Neural progenitor cell (in vitro differentiated cells): ENCODE measurements around the gene LYRM4. TPM values are rescaled to one million over a fixed set of nuclear protein-coding genes. Genes with fewer than 3 reads are reported as not detected.
A peak's percentile ranks its signal among the peaks of the same experiment; 100 is the strongest.

Experiments
- DNase-seq: peaks from one replicate; pipeline ENCODE4 v3.0.0-alpha.2; 2016; ENCODE audit warnings: low spot score
- H2AFZ ChIP-seq: fragments of 200-600 bp; sonication (generic); replicated peaks from 2 replicates; pipeline ENCODE4 v1.6.1; 2016; ENCODE audit warnings: antibody characterized with exemption
- H3F3A ChIP-seq: fragments of 200-600 bp; sonication (generic); 2 replicates; pipeline ENCODE4 v1.6.1; 2016; ENCODE audit warnings: antibody characterized with exemption, low read depth
- H3K27ac ChIP-seq: fragments of 200-600 bp; sonication (generic); 2 replicates; pipeline ENCODE4 v1.5.1; 2016; ENCODE audit warnings: mild to moderate bottlenecking
- H3K27me3 ChIP-seq: fragments of 200-600 bp; sonication (generic); 2 replicates; pipeline ENCODE4 v1.6.1; 2016; ENCODE audit warnings: mild to moderate bottlenecking, moderate library complexity
- H3K36me3 ChIP-seq: fragments of 200-600 bp; sonication (generic); 2 replicates; pipeline ENCODE4 v1.5.1; 2016
- H3K4me1 ChIP-seq: fragments of 200-600 bp; sonication (generic); 2 replicates; pipeline ENCODE4 v1.6.1; 2016; ENCODE audit warnings: mixed run types
- H3K4me2 ChIP-seq: fragments of 200-600 bp; sonication (generic); 2 replicates; pipeline ENCODE4 v1.6.1; 2016
- H3K4me3 ChIP-seq: fragments of 200-600 bp; sonication (generic); 2 replicates; pipeline ENCODE4 v1.5.1; 2016
- H3K79me2 ChIP-seq: fragments of 200-600 bp; sonication (generic); 2 replicates; pipeline ENCODE4 v1.6.1; 2016; ENCODE audit warnings: low read depth
- H3K9ac ChIP-seq: fragments of 200-600 bp; sonication (generic); 2 replicates; pipeline ENCODE4 v1.6.1; 2016
- H3K9me3 ChIP-seq: fragments of 200-600 bp; sonication (generic); 2 replicates; pipeline ENCODE4 v1.5.1; 2016; ENCODE audit warnings: low read depth
- H4K20me1 ChIP-seq: fragments of 200-600 bp; sonication (generic); 2 replicates; pipeline ENCODE4 v1.6.1; 2016; ENCODE audit warnings: low read depth
- H3K27ac Mint-ChIP-seq: 3 replicates; pipeline ENCODE4 v1.8.0; 2021; ENCODE audit warnings: mixed read lengths
- H3K27me3 Mint-ChIP-seq: 2 replicates; pipeline ENCODE4 v1.8.0; 2022; ENCODE audit warnings: low read depth, mild to moderate bottlenecking, inconsistent platforms, moderate library complexity, mixed read lengths; ENCODE audit not compliant: insufficient read depth
- H3K36me3 Mint-ChIP-seq: 3 replicates; pipeline ENCODE4 v1.8.0; 2021; ENCODE audit warnings: mixed read lengths
- H3K4me1 Mint-ChIP-seq: 3 replicates; pipeline ENCODE4 v1.8.0; 2021; ENCODE audit warnings: mixed read lengths
- H3K4me3 Mint-ChIP-seq: 3 replicates; pipeline ENCODE4 v1.8.0; 2021; ENCODE audit warnings: mild to moderate bottlenecking, moderate library complexity, mixed read lengths
- H3K9me3 Mint-ChIP-seq: 3 replicates; pipeline ENCODE4 v1.8.0; 2020; ENCODE audit warnings: mixed read lengths
- CTCF ChIP-seq: fragments of 200-600 bp; sonication (generic); IDR thresholded peaks from 2 replicates; pipeline ENCODE4 v1.5.1; 2017; ENCODE audit warnings: antibody characterized with exemption, mild to moderate bottlenecking
- EZH2 ChIP-seq: fragments of 200-600 bp; sonication (generic); IDR thresholded peaks from 2 replicates; pipeline ENCODE4 v1.6.1; 2017; ENCODE audit warnings: antibody characterized with exemption, mild to moderate bottlenecking, moderate library complexity
- EZH2phosphoT487 ChIP-seq: fragments of 200-600 bp; sonication (generic); IDR thresholded peaks from 2 replicates; pipeline ENCODE4 v1.6.1; 2017; ENCODE audit warnings: antibody characterized with exemption
- total RNA-seq: library from RNA; depleted of rRNA; stranded (reverse); fragments of >200 nt; gene quantifications from 2 replicates; pipeline ENCODE4 v1.2.3, GENCODE V29; 2015; ENCODE audit warnings: low replicate concordance

LYRM4 gene
- total RNA-seq, 1 donor from 2014 or later = 23.9 TPM

DNA sequence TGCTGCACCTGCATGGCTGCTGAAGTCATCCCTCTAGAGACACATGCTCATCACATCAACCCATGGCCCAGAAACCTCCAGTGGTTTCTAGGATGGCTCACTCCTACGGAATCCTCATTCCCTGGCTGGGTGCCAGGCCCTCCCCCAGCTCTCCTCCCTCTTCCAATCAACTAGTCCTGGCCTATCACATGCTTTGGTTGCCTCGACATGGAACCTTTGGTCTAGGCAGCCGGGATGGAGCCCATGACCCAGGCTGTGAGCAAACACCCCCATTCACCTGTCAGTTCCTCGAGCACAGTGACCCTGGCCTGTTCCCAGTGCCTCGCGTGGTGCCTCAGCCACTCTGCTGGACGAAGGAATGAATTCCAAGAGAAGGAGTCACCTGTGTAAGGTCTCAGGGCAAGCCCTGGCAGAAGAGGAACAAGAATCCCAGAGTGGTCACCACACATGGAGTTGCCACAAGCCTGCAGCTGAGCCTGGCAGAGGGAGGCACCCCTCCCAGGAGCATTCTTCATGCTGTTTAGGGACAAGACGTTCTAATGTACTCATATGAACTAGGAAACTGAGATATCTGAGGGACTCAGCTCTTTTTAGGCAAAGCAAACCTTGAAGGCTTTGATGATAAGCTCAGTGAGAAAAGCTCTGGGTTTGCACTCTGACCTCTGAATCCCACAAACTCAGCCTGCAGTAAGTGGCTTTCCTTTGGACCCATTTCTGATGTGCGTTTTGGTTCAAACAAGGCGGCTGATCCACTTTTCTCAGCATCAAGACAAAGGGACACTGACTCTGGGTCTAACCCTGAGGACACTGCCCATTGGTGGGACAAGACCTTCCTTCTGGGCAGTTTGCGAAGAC, 135.4 kb downstream of the LYRM4 start:
- H3K9ac ChIP-seq = no peak overlapping the region
- DNase-seq = no peak
- peaks cover 3% of the 10 kb centered on the region for H3K4me1 Mint-ChIP-seq
- no peak overlapping the region for H2AFZ ChIP-seq
- no peaks in the 10 kb centered on the region for H3K36me3 ChIP-seq
- H3K27me3 ChIP-seq = no peaks in the 10 kb centered on the region
- H3K27ac ChIP-seq = no peak overlapping the region
- no peak overlapping the region for H3K27ac Mint-ChIP-seq
- no peak overlapping the region for H3K4me3 Mint-ChIP-seq
- no peaks in the 10 kb centered on the region for H3K9me3 ChIP-seq
- H3K4me3 ChIP-seq = no peak overlapping the region
- peaks cover 5% of the 10 kb centered on the region for H3K4me1 ChIP-seq
- H3K36me3 Mint-ChIP-seq = no peaks in the 10 kb centered on the region
- H3K9me3 Mint-ChIP-seq = no peaks in the 10 kb centered on the region
- no peak for TF ChIP-seq CTCF
- no peak for TF ChIP-seq EZH2
- H3K4me2 ChIP-seq = no peak overlapping the region
- H3K27me3 Mint-ChIP-seq = peaks cover 2% of the 10 kb centered on the region
- H3K79me2 ChIP-seq = no peaks in the 10 kb centered on the region
- H4K20me1 ChIP-seq = peaks cover 2% of the 10 kb centered on the region
- no peaks in the 10 kb centered on the region for H3F3A ChIP-seq

GRCh38 chr6:5124526-5124925, 136.2 kb downstream of the LYRM4 start:
- H3K9me3 Mint-ChIP-seq = no peaks in the 10 kb centered on the region
- Histone ChIP-seq H3F3A (no peaks in the 10 kb centered on the region), H3K9me3 (no peaks in the 10 kb centered on the region), H3K4me2 (no peak overlapping the region), H3K79me2 (no peaks in the 10 kb centered on the region), H2AFZ (no peak overlapping the region), H3K27me3 (no peaks in the 10 kb centered on the region), H3K27ac (no peak overlapping the region), H3K4me3 (no peak overlapping the region), H3K4me1 (no peaks in the 10 kb centered on the region), H3K9ac (no peak overlapping the region), H3K36me3 (no peaks in the 10 kb centered on the region), H4K20me1 (no peaks in the 10 kb centered on the region)
- no peak overlapping the region for H3K27ac Mint-ChIP-seq
- TF ChIP-seq EZH2phosphoT487 (no peak), EZH2 (no peak), CTCF (no peak)
- H3K4me1 Mint-ChIP-seq = peaks cover 3% of the 10 kb centered on the region
- no peaks in the 10 kb centered on the region for H3K36me3 Mint-ChIP-seq
- no peaks in the 10 kb centered on the region for H3K27me3 Mint-ChIP-seq
- no peak for DNase-seq
- no peak overlapping the region for H3K4me3 Mint-ChIP-seq

- H2AFZ ChIP-seq = no peak overlapping the region
- no peaks in the 10 kb centered on the region for H3K4me1 ChIP-seq
- H3K4me3 Mint-ChIP-seq = peak overlapping the region; percentile 60
- H3K27ac Mint-ChIP-seq = peak overlapping the region; percentile 83
- no peaks in the 10 kb centered on the region for H3K36me3 ChIP-seq
- H3K27me3 Mint-ChIP-seq = no peaks in the 10 kb centered on the region
- no peaks in the 10 kb centered on the region for H3K9me3 ChIP-seq
- H3K36me3 Mint-ChIP-seq = no peaks in the 10 kb centered on the region
- H3K4me2 ChIP-seq = no peak overlapping the region
- H3K27me3 ChIP-seq = no peaks in the 10 kb centered on the region
- no peaks in the 10 kb centered on the region for H4K20me1 ChIP-seq
- no peak overlapping the region for H3K4me3 ChIP-seq
- no peak overlapping the region for H3K9ac ChIP-seq
- no peak overlapping the region for H3K27ac ChIP-seq
- peaks cover 3% of the 10 kb centered on the region for H3K4me1 Mint-ChIP-seq
- no peaks in the 10 kb centered on the region for H3K79me2 ChIP-seq
- TF ChIP-seq CTCF (no peak), EZH2phosphoT487 (no peak), EZH2 (no peak)
- no peaks in the 10 kb centered on the region for H3F3A ChIP-seq
- DNase-seq = no peak
- no peaks in the 10 kb centered on the region for H3K9me3 Mint-ChIP-seq
Measured at GRCh38 chr6:5123296-5124143, 137.2 kb downstream of the LYRM4 start.
